Measurements from ENCODE around the gene ECEL1.

GRCh38 chr2:232458661-232459418 is 28.8 kb downstream of the ECEL1 start:
- TF ChIP-seq SP1 (IDR thresholded peaks at IDR 0.05), result no peak
- no peak for TF ChIP-seq CTBP1 (IDR thresholded peaks at IDR 0.05; ENCODE audit: borderline replicate concordance)
- no peak for TF ChIP-seq FOXM1 (IDR thresholded peaks at IDR 0.05; ENCODE audit: borderline replicate concordance)
- no peak for TF ChIP-seq BHLHE40 (IDR thresholded peaks at IDR 0.05; ENCODE audit: borderline replicate concordance)
